MM.1S (cell line): ENCODE results near the gene C10orf90.

Experiments
- DNase-seq: peaks from one replicate; pipeline ENCODE4 v3.0.0-alpha.2; 2015
- H2AFZ ChIP-seq: fragments of 300-600 bp; sonication (generic); 2 replicates; pipeline ENCODE4 v1.6.0; 2016; ENCODE audit warnings: antibody characterized with exemption, low read length
- H3F3A ChIP-seq: fragments of 300-600 bp; sonication (generic); 2 replicates; pipeline ENCODE4 v1.6.1; 2016; ENCODE audit warnings: mild to moderate bottlenecking, antibody characterized with exemption, low read length, moderate library complexity, mixed read lengths; ENCODE audit not compliant: insufficient read depth
- H3K27ac ChIP-seq: fragments of 300-600 bp; sonication (generic); 2 replicates; pipeline ENCODE4 v1.5.1; 2016; ENCODE audit warnings: mild to moderate bottlenecking, low read length
- H3K27me3 ChIP-seq: fragments of 300-600 bp; sonication (generic); replicated peaks from 2 replicates; pipeline ENCODE4 v1.6.0; 2016; ENCODE audit warnings: low read length; ENCODE audit not compliant: insufficient read depth
- H3K36me3 ChIP-seq: fragments of 300-600 bp; sonication (generic); replicated peaks from 2 replicates; pipeline ENCODE4 v1.6.1; 2016; ENCODE audit warnings: mild to moderate bottlenecking, low read length, mixed read lengths; ENCODE audit not compliant: insufficient read depth
- H3K4me1 ChIP-seq: fragments of 300-600 bp; sonication (generic); 2 replicates; pipeline ENCODE4 v1.6.1; 2016; ENCODE audit warnings: low read length, mixed read lengths
- H3K4me2 ChIP-seq: fragments of 300-600 bp; sonication (generic); 2 replicates; pipeline ENCODE4 v1.6.0; 2016; ENCODE audit warnings: low read depth, low read length
- H3K4me3 ChIP-seq: fragments of 300-600 bp; sonication (generic); 2 replicates; pipeline ENCODE4 v1.5.1; 2016; ENCODE audit warnings: low read length, mixed read lengths
- H3K79me2 ChIP-seq: fragments of 300-600 bp; sonication (generic); 2 replicates; pipeline ENCODE4 v1.6.1; 2016; ENCODE audit warnings: mixed run types, low read length, mixed read lengths
- H3K9ac ChIP-seq: fragments of 300-600 bp; sonication (generic); 2 replicates; pipeline ENCODE4 v1.6.1; 2016; ENCODE audit warnings: low read length, mixed read lengths
- H3K9me2 ChIP-seq: fragments of 300-600 bp; sonication (generic); replicated peaks from 2 replicates; pipeline ENCODE4 v1.6.1; 2016; ENCODE audit warnings: mild to moderate bottlenecking, low read length, mixed read lengths; ENCODE audit not compliant: insufficient read depth
- H3K9me3 ChIP-seq: fragments of 300-600 bp; sonication (generic); replicated peaks from 2 replicates; pipeline ENCODE4 v1.6.1; 2016; ENCODE audit warnings: mild to moderate bottlenecking, low read length, mixed read lengths; ENCODE audit not compliant: insufficient read depth
- H4K20me1 ChIP-seq: fragments of 300-600 bp; sonication (generic); 2 replicates; pipeline ENCODE4 v1.6.1; 2016; ENCODE audit warnings: mild to moderate bottlenecking, low read length, moderate library complexity, mixed read lengths; ENCODE audit not compliant: insufficient read depth
- EZH2 ChIP-seq: fragments of 300-600 bp; sonication (generic); optimal IDR thresholded peaks from 2 replicates; pipeline ENCODE3; 2017; ENCODE audit warnings: low read depth, mild to moderate bottlenecking, antibody characterized with exemption, low read length, mixed read lengths
- EZH2phosphoT487 ChIP-seq: fragments of 300-600 bp; sonication (generic); IDR thresholded peaks from 2 replicates; pipeline ENCODE4 v1.6.1; 2018; ENCODE audit warnings: antibody characterized with exemption, low read length
- TF ChIP-seq, protein P1 (sequence below): fragments of 300-600 bp; sonication (generic); IDR thresholded peaks from 2 replicates; pipeline ENCODE4 v1.5.1; 2016; ENCODE audit warnings: antibody characterized with exemption, low read length, mixed read lengths

The C10orf90 gene

DNA sequence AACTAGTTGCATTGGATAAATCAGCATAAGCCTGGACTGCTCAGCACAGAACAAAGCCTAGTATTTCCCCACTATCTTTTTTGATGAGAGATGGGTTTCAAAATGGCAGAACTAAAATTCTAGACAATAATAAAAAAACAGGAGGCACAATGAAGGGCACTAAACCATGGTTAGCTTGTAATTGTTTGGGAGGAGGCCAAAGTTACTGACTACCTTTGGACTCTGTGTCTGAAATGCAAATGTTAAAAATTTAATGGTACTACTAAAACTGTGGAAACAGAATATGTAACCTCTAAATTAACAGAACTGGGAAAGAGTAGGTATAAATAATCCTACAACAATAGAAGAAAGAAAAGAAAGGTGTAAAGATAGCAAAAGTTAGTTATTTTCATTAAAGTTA, 295.2 kb downstream of the C10orf90 start:
- Histone ChIP-seq H3K4me1 (no peaks in the 10 kb centered on the region), H3K36me3 (no peaks in the 10 kb centered on the region), H3K9me2 (no peaks in the 10 kb centered on the region), H2AFZ (no peak overlapping the region), H3K4me3 (no peak overlapping the region), H3F3A (no peaks in the 10 kb centered on the region), H3K4me2 (no peak overlapping the region), H4K20me1 (no peaks in the 10 kb centered on the region), H3K9me3 (no peaks in the 10 kb centered on the region), H3K79me2 (no peaks in the 10 kb centered on the region), H3K27ac (no peak overlapping the region), H3K27me3 (no peaks in the 10 kb centered on the region), H3K9ac (no peak overlapping the region)
- TF ChIP-seq, protein P1, sequence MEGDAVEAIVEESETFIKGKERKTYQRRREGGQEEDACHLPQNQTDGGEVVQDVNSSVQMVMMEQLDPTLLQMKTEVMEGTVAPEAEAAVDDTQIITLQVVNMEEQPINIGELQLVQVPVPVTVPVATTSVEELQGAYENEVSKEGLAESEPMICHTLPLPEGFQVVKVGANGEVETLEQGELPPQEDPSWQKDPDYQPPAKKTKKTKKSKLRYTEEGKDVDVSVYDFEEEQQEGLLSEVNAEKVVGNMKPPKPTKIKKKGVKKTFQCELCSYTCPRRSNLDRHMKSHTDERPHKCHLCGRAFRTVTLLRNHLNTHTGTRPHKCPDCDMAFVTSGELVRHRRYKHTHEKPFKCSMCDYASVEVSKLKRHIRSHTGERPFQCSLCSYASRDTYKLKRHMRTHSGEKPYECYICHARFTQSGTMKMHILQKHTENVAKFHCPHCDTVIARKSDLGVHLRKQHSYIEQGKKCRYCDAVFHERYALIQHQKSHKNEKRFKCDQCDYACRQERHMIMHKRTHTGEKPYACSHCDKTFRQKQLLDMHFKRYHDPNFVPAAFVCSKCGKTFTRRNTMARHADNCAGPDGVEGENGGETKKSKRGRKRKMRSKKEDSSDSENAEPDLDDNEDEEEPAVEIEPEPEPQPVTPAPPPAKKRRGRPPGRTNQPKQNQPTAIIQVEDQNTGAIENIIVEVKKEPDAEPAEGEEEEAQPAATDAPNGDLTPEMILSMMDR = no peak
- TF ChIP-seq EZH2 (no peak), EZH2phosphoT487 (no peak)
- no peak for DNase-seq
